Bronchial smooth muscle cell (primary cell): Measurements from ENCODE around the gene TEX9. TPM values are rescaled to one million over a fixed set of nuclear protein-coding genes. Genes with fewer than 3 reads are reported as not detected.

Source experiments
- total RNA-seq: library from RNA; depleted of rRNA; stranded (reverse); fragments of >200 nt; gene quantifications from 2 replicates; pipeline ENCODE4 v1.2.1, GENCODE V29; 2014

The TEX9 gene
- total RNA-seq, result 3.5 and 4.6 TPM in 2 replicates

GRCh38 chr15:56365075-56365711 is at the start of gene TEX9:
TSS of gene TEX9 (plus strand) at chr15:56365426. CDS start at chr15:56365451, 25 bp downstream.

GRCh38 chr15:56464893-56465520 is 99.8 kb downstream of the TEX9 start, which contains the start of gene MNS1:
TSS of gene MNS1 (minus strand) at chr15:56465137. CDS start at chr15:56464972, 165 bp downstream.

Other genes starting within 250 kb of the TEX9 start
- 2.5 and 3.6 TPM in 2 replicates for gene RFX7, start 121.5 kb upstream of the TEX9 start, total RNA-seq
- 1.9 and 2.0 TPM in 2 replicates for gene MNS1, start 99.7 kb downstream of the TEX9 start, total RNA-seq